Nephron progenitor cell (in vitro differentiated cells): ENCODE data around the gene TMEM30A.
A peak's percentile ranks its signal among the peaks of the same experiment; 100 is the strongest.

Source experiments
- DNase-seq: peaks from one replicate; pipeline ENCODE4 v3.0.0; 2021
- H3K27ac Mint-ChIP-seq: 2 replicates; pipeline ENCODE4 v1.8.0; 2021; ENCODE audit warnings: mild to moderate bottlenecking, moderate library complexity, mixed read lengths
- H3K27me3 Mint-ChIP-seq: 2 replicates; pipeline ENCODE4 v1.8.0; 2021; ENCODE audit warnings: mild to moderate bottlenecking, low read depth, mixed read lengths; ENCODE audit not compliant: poor library complexity
- H3K36me3 Mint-ChIP-seq: 2 replicates; pipeline ENCODE4 v1.8.0; 2021; ENCODE audit warnings: low read depth, mixed read lengths
- H3K4me1 Mint-ChIP-seq: 2 replicates; pipeline ENCODE4 v1.8.0; 2021; ENCODE audit warnings: mixed read lengths
- H3K4me3 Mint-ChIP-seq: 2 replicates; pipeline ENCODE4 v1.8.0; 2021; ENCODE audit warnings: mild to moderate bottlenecking, moderate library complexity, mixed read lengths
- H3K9me3 Mint-ChIP-seq: 2 replicates; pipeline ENCODE4 v1.8.0; 2021; ENCODE audit warnings: mild to moderate bottlenecking, moderate library complexity, mixed read lengths
- CTCF ChIP-seq: fragments of 200-600 bp; sonication (generic); IDR thresholded peaks from 2 replicates; pipeline ENCODE4 v1.5.0; 2021; ENCODE audit warnings: antibody characterized with exemption

Gene TMEM30A

GRCh38 chr6:75243333-75244062 is 41.1 kb downstream of the TMEM30A start, which contains the start of gene COX7A2:
TSS of gene COX7A2 (minus strand) at chr6:75243801. CDS start at chr6:75243734, 67 bp downstream.
- Mint-ChIP-seq H3K9me3 (peaks cover 4% of the 10 kb centered on the region), H3K27ac (peak within 1 kb of the TSS; percentile 100), H3K4me3 (peak within 1 kb of the TSS; percentile 99), H3K27me3 (peaks cover 6% of the 10 kb centered on the region), H3K36me3 (peaks cover 37% of the 10 kb centered on the region), H3K4me1 (peaks cover 29% of the 10 kb centered on the region)
- no peak for TF ChIP-seq CTCF
- DNase-seq, result peak; percentile 81

GRCh38 chr6:75236630-75237029 is 48.0 kb downstream of the TMEM30A start:
- Mint-ChIP-seq H3K4me3 (no peak overlapping the region), H3K4me1 (peaks cover 29% of the 10 kb centered on the region), H3K9me3 (no peaks in the 10 kb centered on the region), H3K27ac (no peak overlapping the region), H3K27me3 (no peaks in the 10 kb centered on the region), H3K36me3 (peaks cover 47% of the 10 kb centered on the region)
- DNase-seq, result no peak
- no peak for TF ChIP-seq CTCF

- no peak for TF ChIP-seq CTCF
- DNase-seq, result no peak
- peaks cover 30% of the 10 kb centered on the region for H3K4me1 Mint-ChIP-seq
- no peak overlapping the region for H3K27ac Mint-ChIP-seq
- H3K36me3 Mint-ChIP-seq, result peaks cover 34% of the 10 kb centered on the region
- no peaks in the 10 kb centered on the region for H3K27me3 Mint-ChIP-seq
- H3K9me3 Mint-ChIP-seq, result no peaks in the 10 kb centered on the region
- H3K4me3 Mint-ChIP-seq, result no peak overlapping the region
Observed at GRCh38 chr6:75235271-75235670, 49.3 kb downstream of the TMEM30A start.

DNA sequence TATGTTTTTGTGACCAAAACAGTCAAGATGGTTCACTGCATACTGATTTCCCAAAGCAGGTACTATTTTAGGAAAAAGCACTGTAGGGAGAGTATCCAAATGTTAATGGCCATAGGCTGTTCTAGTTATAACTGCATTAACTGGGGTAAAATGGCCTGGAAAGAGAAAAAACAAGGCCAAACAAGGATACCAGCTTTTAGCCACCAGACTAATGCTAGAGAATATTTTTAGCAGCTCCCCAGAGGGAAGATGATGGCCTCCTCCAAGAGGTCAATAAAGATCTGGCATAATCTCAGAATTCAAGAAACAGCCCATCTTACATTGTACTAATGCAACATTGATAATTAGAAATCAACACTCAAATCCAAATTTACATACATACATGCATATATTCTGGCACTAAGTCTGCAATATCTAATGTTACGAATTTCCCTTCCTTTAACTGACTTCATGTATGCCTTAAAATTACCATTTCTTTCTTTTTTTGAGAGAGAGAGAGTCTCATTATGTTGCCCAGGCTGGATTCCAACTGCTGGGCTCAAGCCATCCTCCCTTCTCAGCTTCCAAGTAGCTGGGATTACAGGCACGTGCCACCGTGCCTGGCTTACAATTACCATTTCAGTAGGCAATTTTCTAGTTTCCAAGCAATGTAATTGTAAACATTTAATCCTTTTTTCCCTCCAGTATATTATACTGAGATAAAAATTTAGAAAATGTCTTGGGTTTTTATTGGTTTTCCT is 50.3 kb downstream of the TMEM30A start:
- Mint-ChIP-seq H3K27me3 (no peaks in the 10 kb centered on the region), H3K27ac (no peak overlapping the region), H3K4me1 (peaks cover 39% of the 10 kb centered on the region), H3K4me3 (no peak overlapping the region), H3K9me3 (no peaks in the 10 kb centered on the region), H3K36me3 (peaks cover 25% of the 10 kb centered on the region)
- no peak for DNase-seq
- TF ChIP-seq CTCF, result no peak

GRCh38 chr6:75233092-75233615 is 51.4 kb downstream of the TMEM30A start:
- no peak for TF ChIP-seq CTCF
- Mint-ChIP-seq H3K9me3 (no peaks in the 10 kb centered on the region), H3K27me3 (no peaks in the 10 kb centered on the region), H3K4me1 (peaks cover 45% of the 10 kb centered on the region), H3K27ac (no peak overlapping the region), H3K4me3 (no peak overlapping the region), H3K36me3 (peaks cover 17% of the 10 kb centered on the region)
- no peak for DNase-seq
